Measurements from ENCODE around the gene SFTPD.

Gene SFTPD

DNA sequence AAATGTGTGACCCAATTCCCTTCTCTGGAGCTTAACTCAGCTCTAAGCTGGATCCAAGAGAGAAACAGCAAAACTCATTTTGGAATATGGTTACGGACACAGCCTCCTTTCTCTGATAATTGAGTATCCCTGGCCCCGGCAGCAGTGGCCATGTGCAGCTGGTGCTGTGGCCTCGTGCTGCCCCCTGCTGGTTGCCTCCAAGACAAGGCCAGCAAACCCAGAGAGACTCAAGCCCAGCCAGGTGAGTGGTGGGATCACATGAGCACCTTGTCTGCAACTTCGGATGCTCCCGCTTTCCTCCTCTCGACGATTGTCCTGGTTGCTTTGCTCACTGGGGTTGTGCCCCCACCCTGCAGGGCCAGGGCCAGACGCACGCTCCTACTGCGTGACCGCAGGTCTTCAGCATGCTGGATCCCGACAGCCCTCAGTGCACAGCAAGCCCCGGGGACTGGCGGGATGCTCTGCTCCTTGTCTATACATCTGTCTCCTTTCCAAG is 19.4 kb downstream of the SFTPD start:
- no peak overlapping the region for H3K4me3 ChIP-seq (ENCODE audit: low read depth, low read length)
- no peaks in the 10 kb centered on the region for H3K9me3 ChIP-seq
- H3K4me1 ChIP-seq, result no peaks in the 10 kb centered on the region
- peaks cover 11% of the 10 kb centered on the region for H3K27me3 ChIP-seq
- H3K36me3 ChIP-seq, result no peaks in the 10 kb centered on the region
- peak; percentile 83 for DNase-seq
- TF ChIP-seq, protein P1, sequence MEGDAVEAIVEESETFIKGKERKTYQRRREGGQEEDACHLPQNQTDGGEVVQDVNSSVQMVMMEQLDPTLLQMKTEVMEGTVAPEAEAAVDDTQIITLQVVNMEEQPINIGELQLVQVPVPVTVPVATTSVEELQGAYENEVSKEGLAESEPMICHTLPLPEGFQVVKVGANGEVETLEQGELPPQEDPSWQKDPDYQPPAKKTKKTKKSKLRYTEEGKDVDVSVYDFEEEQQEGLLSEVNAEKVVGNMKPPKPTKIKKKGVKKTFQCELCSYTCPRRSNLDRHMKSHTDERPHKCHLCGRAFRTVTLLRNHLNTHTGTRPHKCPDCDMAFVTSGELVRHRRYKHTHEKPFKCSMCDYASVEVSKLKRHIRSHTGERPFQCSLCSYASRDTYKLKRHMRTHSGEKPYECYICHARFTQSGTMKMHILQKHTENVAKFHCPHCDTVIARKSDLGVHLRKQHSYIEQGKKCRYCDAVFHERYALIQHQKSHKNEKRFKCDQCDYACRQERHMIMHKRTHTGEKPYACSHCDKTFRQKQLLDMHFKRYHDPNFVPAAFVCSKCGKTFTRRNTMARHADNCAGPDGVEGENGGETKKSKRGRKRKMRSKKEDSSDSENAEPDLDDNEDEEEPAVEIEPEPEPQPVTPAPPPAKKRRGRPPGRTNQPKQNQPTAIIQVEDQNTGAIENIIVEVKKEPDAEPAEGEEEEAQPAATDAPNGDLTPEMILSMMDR (IDR thresholded peaks at IDR 0.05; ENCODE audit: low read depth, low read length), result peak; percentile 83

DNA sequence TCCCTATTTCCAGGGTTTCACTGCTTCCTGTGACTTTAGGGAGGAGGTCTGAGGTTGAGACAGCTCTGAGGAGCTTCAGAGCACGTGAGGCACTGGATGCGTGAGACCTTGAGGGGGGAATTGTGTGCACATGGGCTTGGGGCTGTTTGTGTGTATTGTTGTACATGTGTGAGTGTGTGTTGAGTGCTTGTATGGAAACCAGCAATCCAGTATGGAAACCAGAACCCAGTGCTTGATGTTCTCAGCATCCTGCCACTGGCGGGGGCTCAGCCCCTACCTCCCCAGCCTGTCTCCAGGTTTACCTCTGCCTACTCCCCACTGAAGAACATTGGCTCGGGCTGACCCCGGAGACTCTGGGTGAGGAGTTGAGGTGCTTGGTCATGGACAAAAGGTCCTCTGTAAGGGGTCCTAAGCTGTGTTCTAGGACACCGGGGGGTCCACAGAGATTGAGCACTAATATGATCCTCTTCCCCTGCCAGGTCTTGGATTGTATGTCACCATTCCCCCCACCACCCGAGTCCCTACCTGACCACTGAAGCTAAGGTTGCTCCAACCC is 20.8 kb downstream of the SFTPD start:
- H3K4me1 ChIP-seq, result no peaks in the 10 kb centered on the region
- DNase-seq, result no peak
- no peaks in the 10 kb centered on the region for H3K36me3 ChIP-seq
- peaks cover 11% of the 10 kb centered on the region for H3K27me3 ChIP-seq
- TF ChIP-seq, protein P1 (IDR thresholded peaks at IDR 0.05; ENCODE audit: low read depth, low read length), result no peak
- no peak overlapping the region for H3K4me3 ChIP-seq (ENCODE audit: low read depth, low read length)
- H3K9me3 ChIP-seq, result no peaks in the 10 kb centered on the region

DNA sequence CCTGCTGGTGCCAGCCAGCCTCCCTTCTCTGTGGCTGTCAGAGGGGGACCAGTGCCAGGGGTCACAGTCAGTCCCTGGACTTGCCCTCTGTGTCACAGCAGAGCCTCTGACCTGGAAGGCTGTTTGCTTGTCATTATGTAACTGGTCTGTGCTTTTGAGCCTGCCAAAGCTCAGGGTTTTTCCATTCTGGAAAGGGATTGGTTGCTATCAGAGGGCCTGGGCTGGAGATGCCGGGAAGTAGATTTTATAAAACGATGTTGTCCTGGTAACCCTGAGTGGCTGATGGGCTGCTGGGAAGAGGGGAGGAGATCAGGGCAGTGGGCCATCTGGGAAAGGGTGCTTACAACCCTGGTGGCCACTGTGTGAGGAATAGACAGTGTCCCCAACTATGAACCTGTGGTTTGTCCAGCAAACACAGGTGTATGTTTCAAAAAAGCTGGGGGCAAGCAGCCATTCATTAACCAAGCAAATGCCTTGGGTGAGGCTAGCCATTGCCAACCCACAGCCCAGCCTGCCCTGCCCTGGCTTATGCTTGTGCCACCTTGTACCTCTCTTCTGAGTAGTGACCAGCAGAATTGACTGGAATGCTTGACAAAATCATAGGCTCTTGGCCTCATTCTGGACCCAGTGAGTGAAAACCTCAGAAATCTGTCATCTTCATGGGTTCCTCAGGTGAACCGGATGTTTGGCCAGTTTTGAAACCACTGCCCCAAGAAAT is 21.6 kb downstream of the SFTPD start:
- no peaks in the 10 kb centered on the region for H3K36me3 ChIP-seq
- TF ChIP-seq, protein P1 (IDR thresholded peaks at IDR 0.05; ENCODE audit: low read depth, low read length), result no peak
- H3K4me3 ChIP-seq (ENCODE audit: low read depth, low read length), result no peak overlapping the region
- DNase-seq, result no peak
- no peaks in the 10 kb centered on the region for H3K4me1 ChIP-seq
- H3K9me3 ChIP-seq, result no peaks in the 10 kb centered on the region
- peaks cover 11% of the 10 kb centered on the region for H3K27me3 ChIP-seq

DNA sequence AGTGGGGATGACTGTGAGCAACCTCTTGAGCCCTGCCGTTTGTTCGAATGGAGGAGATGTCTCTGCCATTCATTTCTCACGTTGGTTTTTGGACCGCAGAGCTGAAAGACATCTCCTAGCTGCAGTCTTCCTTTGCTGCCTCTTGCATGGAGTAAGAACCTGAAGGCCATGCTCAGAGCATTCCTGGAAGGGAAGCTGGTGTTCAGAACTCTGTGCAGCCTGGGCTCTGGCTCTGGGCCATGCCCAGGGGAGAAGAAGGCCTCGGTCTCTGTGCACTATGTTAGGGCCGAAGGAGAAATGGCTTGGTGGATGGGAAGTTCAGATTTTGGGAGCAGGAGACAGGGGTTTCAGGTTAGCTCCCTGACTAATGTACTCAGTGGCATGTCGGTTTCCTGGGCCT is 22.9 kb downstream of the SFTPD start:
- H3K36me3 ChIP-seq, result no peaks in the 10 kb centered on the region
- TF ChIP-seq, protein P1 (IDR thresholded peaks at IDR 0.05; ENCODE audit: low read depth, low read length), result no peak
- DNase-seq, result no peak
- H3K9me3 ChIP-seq, result no peaks in the 10 kb centered on the region
- peaks cover 11% of the 10 kb centered on the region for H3K27me3 ChIP-seq
- H3K4me1 ChIP-seq, result no peaks in the 10 kb centered on the region
- no peak overlapping the region for H3K4me3 ChIP-seq (ENCODE audit: low read depth, low read length)

DNA sequence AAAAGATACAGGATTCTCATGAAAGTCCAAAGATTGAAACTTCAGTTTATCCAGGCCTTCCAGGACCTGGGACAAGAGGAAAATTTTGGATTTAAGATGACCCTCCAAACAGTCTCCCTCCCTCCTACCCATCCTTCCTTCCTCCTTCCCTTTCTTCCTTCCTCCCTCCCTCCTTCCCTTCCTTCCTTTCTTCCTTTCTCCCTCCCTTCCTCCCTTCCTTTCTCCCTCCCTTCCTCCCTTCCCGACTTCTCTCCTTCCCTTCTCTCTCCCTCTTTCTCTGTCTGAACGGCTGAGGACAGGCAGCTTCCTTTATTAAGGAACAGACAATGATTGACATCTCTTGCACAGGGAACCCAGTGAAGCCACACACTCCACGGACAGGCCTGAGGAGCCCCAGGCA is 23.3 kb downstream of the SFTPD start:
- Histone ChIP-seq H3K4me3 (ENCODE audit: low read depth, low read length) (no peak overlapping the region), H3K9me3 (no peaks in the 10 kb centered on the region), H3K27me3 (peaks cover 11% of the 10 kb centered on the region), H3K4me1 (no peaks in the 10 kb centered on the region), H3K36me3 (no peaks in the 10 kb centered on the region)
- TF ChIP-seq, protein P1 (IDR thresholded peaks at IDR 0.05; ENCODE audit: low read depth, low read length), result no peak
- no peak for DNase-seq

DNA sequence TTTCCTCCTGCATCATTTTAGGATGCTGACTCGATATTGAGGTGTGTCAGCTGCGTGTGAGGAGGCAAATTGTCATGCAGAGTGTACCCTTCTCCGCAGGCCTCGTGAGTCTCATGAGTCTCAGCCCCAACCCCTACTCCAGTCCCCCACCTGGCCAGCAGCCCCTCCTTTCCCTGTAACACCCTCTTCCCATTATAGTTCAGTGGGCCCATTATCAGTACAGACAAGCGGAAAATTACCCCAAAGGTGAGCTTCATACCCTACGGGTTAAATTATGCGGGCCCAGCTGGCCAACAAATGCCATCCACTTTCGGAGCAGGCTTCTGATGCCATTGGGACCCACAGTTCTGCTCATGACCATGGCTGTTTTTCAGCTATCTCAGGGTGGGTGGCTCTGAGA is 25.2 kb downstream of the SFTPD start:
- Histone ChIP-seq H3K27me3 (no peaks in the 10 kb centered on the region), H3K4me3 (ENCODE audit: low read depth, low read length) (no peak overlapping the region), H3K9me3 (no peaks in the 10 kb centered on the region), H3K4me1 (no peaks in the 10 kb centered on the region), H3K36me3 (no peaks in the 10 kb centered on the region)
- TF ChIP-seq, protein P1 (IDR thresholded peaks at IDR 0.05; ENCODE audit: low read depth, low read length), result no peak
- DNase-seq, result no peak
